ENCODE data around the gene LIN9.
"Not testable (repeated sequence)": the region's sequence is repeated elsewhere in the genome, so short reads cannot be mapped to it uniquely, and the experiment has no call there.

The LIN9 gene

DNA sequence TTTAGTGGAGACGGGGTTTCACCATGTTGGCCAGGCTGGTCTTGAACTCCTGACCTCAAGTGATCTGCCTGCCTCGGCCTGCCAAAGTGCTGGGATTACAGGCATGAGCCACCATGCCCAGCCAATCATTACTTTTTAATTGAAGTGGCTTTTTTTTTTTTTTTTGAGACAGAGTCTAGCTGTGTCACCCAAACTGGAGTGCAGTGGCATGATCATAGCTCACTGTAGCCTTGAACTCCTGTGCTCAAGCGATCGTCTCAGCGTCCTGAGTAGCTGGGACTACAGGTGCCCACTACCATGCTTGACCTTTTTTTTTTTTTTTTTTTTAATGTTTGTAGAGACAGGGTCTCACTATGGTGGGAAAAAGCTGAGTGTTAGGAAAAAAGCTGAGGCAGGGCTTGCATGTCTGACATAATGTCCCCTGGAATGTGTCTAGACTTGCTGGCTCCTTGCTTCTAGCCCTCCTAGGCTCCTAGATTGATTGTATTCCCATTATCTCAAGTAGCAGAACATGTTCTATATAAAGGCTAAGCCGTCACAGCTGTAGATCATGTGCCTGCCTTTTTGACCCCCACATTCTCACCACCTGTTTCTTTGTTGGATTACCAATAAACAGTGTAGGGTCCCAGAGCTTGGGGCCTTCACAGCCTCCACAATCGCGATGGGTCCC is 36.6 kb downstream of the LIN9 start:
- DNase-seq (ENCODE audit: low spot score), result not testable (repeated sequence)

DNA sequence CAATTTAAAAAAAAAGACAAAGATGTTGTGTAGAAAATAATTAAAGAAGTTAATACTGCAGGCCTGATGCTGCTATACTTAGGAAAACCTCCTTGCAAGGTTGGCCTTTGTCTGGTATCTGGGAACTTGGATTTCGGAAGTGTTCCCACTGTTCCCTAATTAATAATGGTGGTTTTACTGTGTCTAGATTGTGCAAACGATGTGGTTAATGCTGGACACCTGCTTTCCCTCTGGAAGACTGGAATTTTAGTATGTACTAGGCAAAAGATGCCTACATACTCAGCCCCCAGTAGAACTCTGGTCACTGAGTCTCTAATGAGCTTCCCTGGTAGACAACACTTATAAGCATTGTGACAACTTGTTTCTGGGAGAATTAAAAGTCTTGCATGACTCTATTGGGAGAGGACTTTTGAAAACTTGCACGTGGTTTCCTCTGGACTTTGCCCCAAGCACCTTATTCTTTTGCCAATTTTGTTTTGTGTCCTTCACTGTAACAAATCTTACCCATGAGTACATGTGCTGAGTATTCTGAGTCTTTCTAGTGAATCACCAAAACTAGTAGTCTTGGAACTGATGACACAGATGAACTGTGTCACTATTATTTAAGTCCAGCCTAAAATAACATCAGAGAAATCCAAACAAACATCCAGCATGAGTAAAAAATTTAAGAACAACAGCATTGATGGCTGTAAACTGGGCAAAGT is 40.4 kb downstream of the LIN9 start:
- DNase-seq (ENCODE audit: low spot score), result no peak

DNA sequence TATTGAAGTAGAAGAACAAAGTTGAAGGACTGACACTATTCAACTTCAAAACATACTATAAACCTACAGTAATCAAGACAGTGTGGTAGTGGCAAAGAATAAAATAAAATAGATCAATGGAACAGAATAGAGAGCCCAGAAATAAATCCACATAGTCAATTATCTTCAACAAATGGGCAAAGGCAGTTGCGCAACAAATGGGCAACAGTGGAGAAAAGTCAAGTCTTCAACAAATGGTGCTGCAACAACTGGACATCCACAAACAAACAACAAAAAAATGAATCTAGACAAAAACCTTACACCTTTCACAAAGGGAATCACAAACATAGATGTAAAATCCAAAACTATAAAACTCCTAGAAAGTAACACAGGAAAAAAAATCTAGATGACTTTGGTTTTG is 47.1 kb downstream of the LIN9 start:
- DNase-seq (ENCODE audit: low spot score), result no peak

DNA sequence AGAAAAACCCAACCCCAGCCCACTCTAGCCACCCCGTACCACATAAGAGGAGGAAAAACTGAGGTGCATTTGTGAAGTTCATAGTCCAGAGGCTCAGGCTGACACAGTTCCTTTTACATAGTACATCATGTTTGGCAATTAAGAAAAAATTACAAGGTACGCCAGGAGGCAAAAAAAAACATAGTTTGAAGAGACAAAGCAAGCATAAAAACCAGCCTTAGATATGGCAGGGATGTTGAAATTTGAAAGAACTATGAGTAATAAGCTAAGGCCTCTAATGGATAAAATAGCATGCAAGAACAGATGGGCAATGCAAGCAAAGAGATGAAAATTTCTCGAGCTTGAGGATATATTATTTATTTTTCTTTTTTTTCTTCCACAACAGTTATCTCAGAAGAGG is 53.6 kb downstream of the LIN9 start:
- DNase-seq (ENCODE audit: low spot score), result no peak

DNA sequence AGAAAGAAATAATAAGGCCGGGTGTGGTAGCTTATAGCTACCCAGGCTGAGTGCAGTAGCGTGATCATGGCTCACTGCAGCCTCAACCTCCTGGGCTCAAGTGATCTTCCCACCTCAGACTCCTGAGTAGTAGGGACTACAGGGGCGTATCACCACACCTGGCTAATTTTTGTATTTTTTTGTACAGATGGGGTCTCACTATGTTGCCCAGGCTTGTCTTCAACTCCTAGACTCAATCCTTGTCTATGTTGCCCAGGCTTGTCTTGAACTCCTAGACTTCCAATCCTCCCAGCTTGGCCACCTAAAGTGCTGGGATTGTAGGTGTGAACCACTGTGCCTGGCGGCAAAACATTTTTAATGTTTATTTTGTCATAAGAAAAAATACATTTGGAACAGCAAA is 55.0 kb downstream of the LIN9 start:
- no peak for DNase-seq (ENCODE audit: low spot score)

DNA sequence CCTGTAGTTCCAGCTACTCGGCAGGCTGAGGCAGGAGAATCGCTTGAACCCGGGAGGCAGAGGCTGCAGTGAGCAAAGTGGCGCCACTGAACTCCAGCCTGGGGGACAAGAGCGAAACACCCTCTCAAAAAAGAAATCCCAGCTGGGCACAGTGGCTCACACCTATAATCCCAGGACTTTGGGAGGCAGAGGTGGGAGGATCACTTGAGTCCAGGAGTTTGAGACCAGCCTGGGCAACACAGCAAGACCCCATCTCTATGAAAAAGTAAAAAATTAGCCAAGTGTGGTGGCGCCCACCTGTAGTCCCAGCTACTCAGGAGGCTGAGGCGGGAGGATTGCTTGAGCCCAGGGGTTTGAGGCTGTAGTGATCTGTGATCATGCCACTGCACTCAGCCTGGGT is 56.1 kb downstream of the LIN9 start:
- not testable (repeated sequence) for DNase-seq (ENCODE audit: low spot score)

DNA sequence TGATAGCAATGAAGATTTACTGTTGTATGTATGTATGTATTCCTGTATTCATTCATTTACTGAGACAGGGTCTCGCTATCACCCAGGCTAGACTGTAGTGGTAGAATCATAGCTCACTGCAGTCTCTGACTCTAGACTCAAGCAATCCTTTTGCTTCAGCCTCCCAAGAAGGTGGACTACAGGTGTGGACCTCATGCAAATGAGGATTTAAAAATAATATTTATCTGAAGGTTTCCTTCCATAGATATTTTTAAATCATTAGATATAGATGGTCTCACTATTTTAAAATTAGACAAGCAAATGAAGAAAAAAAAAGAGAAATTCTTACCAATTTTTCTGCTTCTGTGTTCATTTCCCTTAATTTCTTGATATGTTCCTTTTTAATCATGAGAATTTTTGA is 58.5 kb downstream of the LIN9 start:
- DNase-seq (ENCODE audit: low spot score), result no peak

DNA sequence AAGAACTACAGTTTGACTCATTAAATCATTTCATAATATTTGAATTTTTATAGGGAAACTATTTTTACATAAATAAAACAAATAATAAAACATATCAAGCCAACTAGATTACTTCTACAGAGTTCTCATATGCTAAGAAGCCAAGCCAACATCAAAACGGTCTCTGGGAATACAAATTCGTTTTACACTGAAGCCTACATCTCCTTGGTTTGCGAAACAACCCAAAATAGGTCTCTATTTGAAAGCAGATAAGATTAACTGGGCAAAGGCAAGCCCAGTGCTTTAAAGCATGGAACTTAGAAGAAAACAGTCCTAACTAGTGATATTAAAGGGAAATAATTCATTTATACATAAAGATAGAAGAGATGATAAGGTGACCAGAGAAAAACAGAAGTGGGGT is 60.2 kb downstream of the LIN9 start:
- DNase-seq (ENCODE audit: low spot score), result no peak

DNA sequence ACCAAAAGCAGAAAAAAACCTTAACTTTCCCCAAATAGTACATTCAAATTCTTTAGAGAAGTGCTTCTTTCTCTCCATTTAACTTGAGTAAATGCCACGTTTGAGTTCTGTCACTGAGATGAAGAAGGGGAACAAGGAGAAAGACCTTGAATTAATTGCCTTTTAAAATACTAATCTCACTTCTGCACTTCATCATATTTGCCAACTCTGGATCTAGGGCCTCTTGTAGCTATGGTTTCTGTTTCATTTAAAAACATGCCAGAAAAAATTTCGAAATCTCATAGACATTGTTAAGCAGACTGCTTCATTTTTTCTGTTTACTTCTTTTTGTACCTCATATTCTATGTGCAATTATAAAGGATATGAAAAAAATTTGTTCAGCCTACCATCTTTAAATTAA is 60.9 kb downstream of the LIN9 start:
- peak; percentile 4 for DNase-seq (ENCODE audit: low spot score)

DNA sequence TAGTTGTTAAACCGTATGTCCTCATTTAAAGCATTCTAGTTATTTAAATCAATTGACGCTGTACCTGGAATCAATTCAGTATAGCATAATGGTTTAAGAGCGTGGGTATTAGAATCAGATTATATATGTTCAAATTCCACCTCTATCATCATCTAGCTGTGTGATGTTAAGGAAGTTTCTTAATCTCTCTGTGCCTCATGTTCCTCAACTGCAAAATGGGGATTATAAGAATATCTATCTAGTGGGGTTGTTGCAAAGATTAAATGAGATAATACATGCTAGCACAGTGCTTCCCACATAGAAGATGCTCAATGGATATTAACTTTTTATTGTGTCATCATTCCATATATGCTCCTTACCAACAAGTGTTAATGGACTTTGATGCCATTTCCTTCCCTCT is 69.5 kb downstream of the LIN9 start:
- no peak for DNase-seq (ENCODE audit: low spot score)

DNA sequence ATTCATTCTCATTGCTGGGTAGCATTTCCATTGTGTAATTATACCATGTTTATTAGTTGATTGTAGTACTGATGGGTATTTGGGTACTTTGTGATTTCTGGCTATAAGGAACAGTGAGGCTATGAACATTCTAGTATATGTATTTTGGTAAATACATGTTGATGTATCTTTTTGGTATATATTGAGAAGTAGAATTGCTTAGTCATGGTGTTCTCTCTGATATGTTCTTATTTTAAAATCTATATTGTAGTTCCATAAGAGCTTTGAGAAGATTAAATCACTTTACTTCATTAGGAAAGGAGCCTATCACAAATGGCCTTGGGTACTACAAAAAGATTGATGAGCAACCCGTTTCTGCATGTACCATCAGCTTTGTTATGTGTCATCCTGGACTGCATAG is 72.1 kb downstream of the LIN9 start:
- no peak for DNase-seq (ENCODE audit: low spot score)

DNA sequence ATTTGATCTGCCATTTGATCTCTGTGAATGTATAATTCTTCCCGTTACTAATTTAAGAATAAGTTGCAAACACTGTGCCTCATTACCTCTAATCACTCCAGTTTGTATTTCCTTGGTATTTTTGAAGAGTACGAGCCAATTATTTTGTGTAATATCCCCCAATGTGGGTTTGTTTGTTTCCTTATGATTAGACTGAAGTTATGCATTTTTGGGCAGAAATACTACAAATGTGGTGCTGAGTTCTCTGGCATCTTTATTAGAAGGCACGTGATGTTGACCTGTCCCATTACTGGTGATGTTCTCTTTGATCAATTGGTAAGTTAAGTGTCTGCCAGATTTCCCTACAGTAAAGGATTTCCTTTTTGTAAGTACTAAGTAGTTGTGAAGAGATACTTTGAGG is 75.2 kb downstream of the LIN9 start:
- no peak for DNase-seq (ENCODE audit: low spot score)

DNA sequence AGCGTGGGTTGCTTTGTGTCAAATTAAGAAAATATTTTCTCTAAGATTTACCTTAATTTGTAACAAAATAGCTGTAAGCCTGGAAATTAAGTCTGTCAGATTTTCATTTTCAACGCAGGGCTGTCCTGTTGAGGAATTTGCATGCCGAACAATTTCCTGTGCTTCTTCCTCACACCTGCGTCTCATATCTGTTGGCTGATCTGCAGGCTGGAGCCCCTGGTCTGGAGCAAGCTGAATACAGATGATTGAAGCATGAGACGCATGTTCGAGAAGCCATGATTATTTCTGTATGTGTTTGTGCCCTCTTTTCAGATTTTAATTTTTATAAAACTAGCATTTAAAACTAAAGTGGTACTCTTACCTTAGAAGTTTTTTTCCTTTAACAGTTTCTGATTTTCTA is 75.7 kb downstream of the LIN9 start:
- no peak for DNase-seq (ENCODE audit: low spot score)

DNA sequence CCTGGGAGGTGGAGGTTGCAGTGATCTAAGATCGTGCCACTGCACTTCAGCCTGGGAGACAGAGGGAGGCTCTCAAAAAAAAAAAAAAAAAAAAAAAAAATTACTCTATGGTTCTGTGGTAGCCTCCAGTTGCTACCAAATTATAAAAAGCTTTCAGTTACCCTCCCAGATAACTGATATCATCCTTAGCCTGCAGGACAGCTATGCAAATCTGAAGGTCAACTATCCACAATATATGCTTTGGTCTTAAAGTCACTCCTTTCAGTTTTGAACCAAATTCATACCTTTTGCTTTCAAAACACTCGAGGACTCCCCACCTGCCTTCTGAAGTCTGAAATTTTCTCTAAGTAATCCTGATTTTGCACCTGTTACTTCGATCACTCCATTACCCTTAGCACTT is 82.4 kb downstream of the LIN9 start:
- DNase-seq (ENCODE audit: low spot score), result no peak

DNA sequence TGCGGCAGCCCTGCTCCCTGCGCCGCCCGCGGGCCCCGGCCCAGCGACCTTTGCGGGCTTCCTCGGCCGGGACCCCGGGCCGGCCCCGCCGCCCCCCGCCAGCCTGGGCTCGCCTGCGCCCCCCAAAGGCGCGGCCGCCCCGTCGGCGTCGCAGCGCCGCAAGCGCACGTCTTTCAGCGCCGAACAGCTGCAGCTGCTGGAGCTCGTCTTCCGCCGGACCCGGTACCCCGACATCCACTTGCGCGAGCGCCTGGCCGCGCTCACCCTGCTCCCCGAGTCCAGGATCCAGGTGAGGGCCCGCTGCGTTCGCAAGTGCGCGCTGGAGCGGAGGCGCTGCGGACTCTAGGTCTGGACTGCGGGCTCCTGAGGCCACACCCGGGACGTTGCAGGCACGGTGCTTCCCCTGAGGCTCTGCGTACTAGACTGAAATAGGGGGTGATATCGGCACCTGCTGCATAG is 85.1 kb downstream of the LIN9 start:
- DNase-seq (ENCODE audit: low spot score), result no peak

DNA sequence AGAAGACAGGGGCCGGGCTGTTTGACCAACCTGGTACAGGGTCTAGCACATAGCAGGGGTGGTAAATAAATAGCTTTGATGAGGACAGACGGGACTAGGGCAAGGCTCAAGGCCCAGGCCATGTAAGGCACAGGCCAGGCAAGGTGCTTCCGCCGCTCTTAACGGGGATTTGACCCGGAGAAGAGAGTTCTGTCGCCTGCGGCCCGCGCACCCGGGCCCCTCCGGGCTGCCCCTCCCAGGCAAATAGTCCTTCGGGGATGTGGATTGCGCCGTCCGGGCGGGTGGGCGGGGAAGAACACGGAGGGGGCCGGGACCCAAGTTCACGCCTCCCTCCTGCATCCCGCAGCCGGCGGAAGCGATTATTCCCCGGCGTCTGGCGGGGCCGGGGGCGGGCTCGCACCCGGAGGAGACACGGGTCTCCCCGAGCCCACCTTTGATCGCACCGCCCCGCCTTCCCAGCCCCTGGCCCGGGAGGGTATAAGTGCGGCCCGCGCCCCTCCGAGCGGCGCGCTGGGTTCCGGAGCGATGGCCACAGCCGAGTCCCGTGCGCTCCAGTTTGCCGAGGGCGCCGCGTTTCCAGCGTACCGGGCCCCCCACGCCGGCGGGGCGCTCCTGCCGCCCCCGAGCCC is 85.7 kb downstream of the LIN9 start, which contains the start of gene MIXL1:
Gene MIXL1, plus strand, starts transcription at position 508 of the 629 bp plus-strand sequence. Its CDS starts 18 bp downstream, at position 526.
- DNase-seq (ENCODE audit: low spot score), result no peak

DNA sequence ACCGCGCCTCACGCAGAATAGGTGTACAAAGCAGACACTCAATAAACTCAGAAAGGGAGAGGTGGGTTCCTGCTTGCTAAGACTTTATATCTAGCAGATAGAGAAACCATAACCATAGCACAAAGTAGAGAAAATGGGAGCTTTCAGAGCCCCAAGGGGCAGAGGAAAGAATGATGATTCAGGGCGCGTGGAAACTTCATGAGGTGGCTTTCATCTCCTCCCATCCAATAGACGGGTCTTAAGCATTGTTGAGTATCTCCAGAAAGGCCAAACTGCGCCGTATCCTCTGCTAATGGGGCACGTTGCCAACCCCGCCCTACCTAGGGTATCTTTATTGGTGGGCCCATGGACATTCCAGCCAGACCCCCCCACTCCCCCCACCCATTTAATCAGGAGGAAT is 86.3 kb downstream of the LIN9 start:
- no peak for DNase-seq (ENCODE audit: low spot score)

DNA sequence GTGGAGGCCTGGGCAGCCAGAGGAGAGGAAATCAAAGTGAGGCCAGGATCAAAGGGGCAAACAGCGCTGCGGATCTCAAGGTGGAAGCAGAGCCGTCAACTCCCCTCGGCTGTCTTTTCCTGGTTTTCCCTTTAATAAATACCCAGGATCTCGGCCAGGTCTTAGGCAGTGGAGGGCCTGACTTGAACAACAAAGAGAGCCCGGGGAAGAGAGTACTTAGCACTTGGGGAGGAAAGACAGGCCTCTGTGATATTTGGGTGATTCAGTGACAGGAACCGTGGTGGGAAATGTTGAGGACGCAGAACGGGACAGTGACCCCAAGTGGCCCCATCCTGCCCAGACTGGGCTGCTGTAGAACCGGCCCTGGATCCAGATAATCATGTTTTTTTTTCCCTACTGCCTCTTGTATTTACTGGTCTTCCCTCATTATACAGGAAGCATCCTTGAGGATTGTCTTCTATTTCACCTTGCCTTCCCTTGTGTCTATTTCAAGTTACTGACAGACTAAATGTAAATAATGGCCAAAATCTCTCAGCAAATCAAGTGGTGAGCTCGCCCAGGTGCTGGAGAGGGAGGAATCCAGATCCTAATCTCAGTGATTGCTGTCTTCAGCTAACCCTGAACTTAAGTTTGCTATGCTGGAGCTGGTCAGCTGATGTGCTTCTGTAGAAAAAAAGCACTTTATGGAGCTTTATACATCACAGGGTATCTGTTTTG is 88.3 kb downstream of the LIN9 start:
- DNase-seq (ENCODE audit: low spot score), result no peak

DNA sequence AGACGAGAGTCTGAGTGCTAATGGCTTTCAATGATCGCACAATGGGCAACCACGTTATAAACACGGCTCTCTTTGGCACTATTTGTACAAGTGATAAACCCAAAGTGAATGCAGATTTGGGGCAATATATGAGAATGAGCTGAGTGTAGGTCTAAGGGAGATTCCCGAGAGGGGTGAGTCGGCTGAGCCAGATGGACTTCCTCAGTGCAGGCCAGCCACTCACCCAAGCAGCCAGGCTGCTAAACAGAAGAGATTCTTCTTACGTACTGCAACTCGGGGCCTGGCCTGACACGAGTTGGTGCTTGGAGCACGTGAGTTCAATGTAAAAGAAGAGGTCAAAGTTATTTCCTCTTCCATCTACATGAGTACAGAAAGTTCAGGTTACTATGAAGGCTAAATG is 91.7 kb downstream of the LIN9 start:
- no peak for DNase-seq (ENCODE audit: low spot score)

DNA sequence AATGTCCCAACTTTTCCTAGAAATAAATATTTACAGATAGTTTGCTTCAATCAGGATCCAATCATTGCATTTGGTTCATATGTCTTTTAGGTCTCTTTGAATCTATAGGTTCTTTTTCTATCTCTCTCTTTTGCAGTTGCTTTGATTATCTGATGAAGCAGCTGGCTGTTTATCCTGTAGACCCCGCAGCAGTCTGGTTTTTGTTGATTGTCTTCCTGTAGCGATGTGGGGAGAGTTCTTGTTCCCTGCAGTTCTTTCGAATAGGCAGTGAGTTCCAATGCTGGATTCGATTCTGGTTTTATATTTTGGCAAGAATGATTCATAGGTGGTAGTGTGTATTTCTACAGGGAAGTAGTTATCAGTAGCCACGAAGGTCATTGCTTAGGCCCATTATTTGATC is 92.9 kb downstream of the LIN9 start:
- DNase-seq (ENCODE audit: low spot score), result no peak

DNA sequence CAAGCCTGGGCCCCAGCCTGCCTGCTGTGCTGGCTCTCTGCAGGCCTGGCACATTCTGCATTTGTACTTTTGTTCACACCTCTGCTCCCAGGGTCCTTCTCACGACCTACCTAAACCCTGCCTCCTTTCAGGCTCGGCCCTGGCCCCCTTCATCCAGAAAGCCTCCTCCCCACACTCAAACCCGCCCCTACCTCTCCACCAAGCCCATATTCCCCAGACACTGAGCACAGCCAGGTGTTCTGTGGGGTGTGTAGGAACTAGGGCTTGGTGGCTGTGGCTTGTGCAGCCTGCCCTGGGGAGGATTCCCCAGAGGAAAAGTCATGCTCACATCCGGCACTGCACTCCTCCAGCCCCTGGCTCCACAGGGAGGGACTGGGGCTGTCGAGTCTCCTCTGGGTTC is 93.7 kb downstream of the LIN9 start:
- no peak for DNase-seq (ENCODE audit: low spot score)

DNA sequence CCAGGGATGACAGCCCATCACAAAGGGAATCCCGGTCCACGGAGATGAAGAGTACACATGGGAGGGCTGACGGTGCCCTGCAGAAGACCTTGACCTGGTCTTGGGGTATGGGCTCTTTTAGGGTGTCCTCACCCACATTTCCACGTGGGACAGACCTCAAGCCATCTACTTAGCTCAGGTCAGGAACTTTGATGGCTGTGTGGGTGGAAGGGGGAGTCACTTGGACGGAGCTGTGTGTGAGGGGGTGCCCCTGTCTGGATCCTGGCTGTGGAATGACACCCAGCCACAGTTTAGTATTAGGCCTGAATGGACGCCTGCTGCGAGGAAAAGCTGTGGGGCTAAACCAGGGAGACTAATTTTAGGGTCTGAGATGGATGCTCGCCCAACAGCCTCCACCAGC is 96.4 kb downstream of the LIN9 start:
- no peak for DNase-seq (ENCODE audit: low spot score)
